Hematopoietic multipotent progenitor cell treated with erythropoietin and hydrocortisone succinate and interleukin-3 and kit ligand, for 6 days (in vitro differentiated cells): Measurements from ENCODE around the gene BCL2A1.
"Not testable (repeated sequence)": the region's sequence is repeated elsewhere in the genome, so short reads cannot be mapped to it uniquely, and the experiment has no call there.

Source experiments
- DNase-seq: peaks from one replicate; pipeline ENCODE4 v3.0.0-alpha.2; 2015

The BCL2A1 gene

DNA sequence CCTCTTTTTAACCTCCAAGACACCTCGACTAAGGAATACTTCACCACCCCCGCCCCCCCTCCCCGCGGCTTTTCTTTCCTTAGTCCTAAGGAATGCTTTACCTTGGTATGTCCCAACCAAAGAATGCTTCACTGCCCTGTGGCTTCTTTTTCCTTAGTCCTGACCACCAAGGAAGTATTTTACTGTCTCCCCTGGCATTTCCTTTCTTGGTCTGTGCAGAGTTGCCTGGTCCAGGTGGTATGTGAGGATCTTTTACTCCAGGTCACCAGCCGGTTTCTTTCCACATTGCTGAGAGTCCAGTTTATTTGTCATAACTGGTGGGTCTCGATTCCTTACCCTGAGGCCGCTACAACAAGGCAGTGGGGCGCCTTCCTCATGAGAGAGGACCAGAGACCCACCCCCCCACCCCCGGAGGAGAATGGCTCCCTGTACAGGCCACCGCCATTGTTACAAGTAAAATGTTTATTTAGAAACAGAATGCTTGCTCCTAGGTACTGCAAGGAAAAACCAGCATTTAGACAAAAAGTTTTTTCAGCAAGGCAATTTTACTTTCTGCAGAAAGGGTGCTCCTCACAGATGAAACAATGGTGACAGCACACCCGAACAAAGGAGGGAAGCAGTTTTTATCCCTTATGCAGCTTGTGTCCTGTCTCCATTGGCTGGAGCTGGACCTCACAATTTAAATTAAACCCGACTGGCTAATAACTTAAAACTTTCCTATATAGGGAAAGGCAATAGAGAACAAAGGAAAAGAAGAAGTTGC lies 51.1 kb downstream of the BCL2A1 start:
- no peak for DNase-seq

DNA sequence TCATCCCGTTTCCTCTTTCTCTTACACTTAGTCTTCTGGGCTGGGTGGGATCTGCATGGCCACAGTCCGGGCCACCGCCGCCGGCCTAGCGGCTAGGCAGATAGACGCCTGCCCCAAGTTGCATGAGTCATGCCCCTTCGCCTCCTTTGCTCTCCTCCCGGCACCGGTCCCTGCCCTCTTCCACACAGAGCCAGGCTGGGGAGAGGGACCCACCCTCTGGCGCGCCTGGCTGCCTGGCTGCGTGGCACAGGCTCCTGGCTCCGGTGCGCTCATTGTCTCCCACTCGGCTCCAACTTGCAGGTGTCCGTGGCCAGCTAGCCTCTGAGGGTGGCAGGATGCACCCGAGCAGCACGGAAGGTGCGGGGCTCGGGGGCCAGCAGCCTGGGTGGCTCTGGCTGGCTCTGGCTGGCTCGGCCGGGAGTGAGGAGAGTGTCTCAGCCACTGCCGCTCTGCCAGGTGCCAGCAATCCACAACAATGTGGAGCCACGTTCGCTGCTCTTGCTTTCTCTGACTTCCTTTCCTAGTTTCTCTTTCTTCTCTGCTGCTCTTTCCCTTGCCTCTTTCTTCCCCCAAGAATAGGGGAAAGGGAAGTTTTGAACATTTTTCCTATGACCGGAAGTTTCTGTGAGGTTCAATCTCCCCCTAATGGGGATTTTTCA lies 51.8 kb downstream of the BCL2A1 start:
- DNase-seq: no peak

DNA sequence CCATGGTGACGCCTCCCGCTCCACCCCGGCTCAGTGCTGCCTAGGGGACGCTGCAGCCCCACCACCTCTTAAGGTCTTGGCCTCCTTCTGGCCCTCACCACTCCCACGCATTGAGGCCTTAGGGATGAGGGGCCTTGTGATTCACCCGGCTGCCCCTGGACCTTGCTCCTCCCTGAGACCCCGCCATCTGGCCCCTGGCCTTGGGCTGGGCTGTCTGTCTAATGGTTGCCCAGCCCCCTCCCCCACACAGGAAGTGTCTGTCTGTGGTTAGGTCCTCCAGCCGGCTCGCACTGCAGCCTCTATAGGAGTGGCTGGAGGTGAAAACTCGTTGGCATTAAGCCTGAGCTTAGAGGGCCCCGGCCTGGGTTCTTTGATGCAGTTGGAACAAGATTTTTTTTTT lies 52.7 kb downstream of the BCL2A1 start:
- DNase-seq: no peak

DNA sequence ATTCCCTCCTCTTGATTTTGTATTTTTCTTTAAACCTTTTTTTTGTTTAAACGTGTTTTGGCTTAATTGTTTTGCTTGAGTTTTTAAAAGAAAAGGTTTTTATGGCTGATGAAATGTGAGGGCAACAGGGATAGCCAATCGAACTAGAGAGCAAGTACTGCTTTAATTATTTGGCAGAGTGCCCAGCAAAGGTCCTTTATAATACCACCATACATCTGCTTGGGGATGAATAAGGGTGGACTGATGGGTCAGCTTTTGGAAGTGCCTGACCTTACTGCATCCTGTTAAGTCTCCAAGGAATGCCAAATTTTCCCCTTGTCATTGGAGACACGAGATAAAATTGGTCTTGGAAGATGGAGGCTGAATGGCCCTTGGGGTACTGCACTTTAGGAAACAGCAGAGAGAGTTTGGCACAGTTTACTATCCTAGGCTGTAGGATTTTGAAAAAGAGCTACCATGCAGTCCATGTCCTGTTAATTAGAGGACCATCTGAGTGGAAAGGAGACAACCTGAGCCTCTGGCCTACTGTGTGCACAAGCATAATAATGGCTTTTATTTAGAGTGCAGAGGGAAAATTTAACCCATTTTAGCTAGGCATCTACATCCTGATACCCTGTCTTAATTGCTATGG lies 54.4 kb downstream of the BCL2A1 start:
- DNase-seq: peak; percentile 31

DNA sequence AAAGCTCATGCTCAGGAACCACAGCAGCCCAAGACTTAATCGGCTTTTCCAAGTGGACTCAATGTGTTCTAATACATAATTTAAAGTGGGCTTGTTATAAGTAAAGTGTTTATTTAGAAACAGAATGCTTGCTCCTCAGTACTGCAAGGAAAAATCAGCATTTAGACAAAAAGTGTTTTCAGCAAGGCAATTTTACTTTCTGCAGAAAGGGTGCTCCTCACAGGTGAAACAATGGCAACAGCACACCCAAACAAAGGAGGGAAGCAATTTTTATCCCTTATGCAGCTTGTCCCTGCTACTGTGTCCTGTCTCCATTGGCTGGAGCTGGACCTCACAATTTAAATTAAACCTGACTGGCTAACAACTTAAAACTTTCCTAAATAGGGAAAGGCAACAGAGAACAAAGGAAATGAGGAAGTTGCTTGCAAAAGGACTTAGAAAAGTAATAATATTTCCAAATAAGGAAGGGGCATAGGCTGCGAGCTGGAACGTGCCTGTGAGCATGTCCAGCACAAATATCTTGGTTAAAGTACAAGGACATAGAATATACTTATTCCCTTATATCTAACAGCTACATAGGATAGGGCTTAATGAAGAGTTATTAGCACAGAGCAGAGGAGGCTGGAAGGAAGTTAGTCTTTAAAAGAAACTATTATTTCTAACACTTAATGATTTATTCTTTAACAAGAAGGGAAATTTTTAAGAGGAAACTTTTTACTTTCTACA lies 55.1 kb downstream of the BCL2A1 start:
- not testable (repeated sequence) for DNase-seq

DNA sequence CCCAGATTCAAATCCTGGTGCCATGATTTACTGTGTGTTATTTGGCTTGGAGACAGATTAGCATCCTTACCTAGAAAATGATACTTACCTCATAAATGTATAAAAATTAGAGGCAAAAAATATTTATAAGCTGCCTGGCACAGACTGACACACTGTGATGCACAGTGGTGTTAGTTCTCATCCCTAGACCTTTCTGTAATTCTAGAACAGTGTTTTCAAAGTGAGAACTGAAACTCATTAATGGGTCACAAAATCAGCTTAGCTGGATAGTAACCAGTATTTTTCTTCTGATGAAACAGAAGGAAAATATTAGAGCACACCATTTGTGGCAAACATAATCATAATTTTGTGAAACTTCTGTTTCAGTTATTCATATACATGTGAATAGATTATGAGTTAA lies 56.3 kb downstream of the BCL2A1 start:
- no peak for DNase-seq
